Bone marrow (tissue), 2 donors: ENCODE results near the gene PRTFDC1.

ENCODE experiments used
- DNase-seq, 2 donors: peaks; one replicate each; lab custom pipeline; 2025; lab: John Stamatoyannopoulos, UW

Gene PRTFDC1

GRCh38 chr10:24843256-24843655 is 109.2 kb downstream of the PRTFDC1 start:
- DNase-seq, result no peak

GRCh38 chr10:24842856-24843255 is 109.5 kb downstream of the PRTFDC1 start:
- DNase-seq, result no peak

GRCh38 chr10:24841530-24841929 is 110.9 kb downstream of the PRTFDC1 start:
- no peak for DNase-seq

GRCh38 chr10:24840784-24841183 is 111.6 kb downstream of the PRTFDC1 start:
- DNase-seq, result no peak

DNA sequence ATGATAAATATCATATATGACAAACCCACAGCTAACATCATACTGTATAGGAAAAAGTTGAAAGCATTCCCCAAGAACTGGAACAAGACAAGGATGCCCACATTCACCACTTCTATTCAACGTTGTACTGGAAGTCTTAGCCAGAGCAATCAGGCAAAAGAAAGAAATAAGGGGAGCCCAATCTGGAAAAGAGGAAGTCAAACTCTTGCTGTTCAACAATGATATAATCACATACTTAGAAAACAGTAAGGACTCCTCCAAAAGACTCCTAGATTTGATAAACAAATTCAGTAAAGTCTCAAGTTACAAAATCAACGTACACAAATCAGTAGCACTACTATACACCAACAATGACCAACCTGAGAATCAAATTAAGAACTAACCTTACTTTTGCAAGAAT is 114.6 kb downstream of the PRTFDC1 start:
- peak in 1 of 2 donors; percentile 9 for DNase-seq

GRCh38 chr10:24834869-24835268 is 117.5 kb downstream of the PRTFDC1 start:
- DNase-seq, result no peak

DNA sequence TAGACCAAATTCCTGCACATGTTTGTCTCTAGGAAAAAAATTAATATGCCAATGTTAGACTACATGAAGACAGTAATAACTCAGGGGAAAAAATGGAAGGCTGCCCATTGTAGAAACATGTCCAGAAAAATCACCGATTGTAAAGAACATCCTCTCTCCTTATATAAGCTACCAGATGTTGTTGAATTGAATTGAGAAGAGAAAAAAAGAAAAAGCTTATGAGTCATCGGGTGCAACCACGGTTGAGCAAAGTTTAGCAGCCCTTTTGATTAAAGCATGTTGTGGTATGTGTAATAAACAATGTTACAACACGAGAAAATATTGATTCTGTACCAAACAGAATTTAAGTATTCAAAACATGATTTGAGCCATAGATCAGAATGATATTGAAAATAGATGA is 126.4 kb downstream of the PRTFDC1 start:
- peak in 1 of 2 donors; percentile 1 for DNase-seq

- no peak for DNase-seq
Measured at GRCh38 chr10:24825551-24825950, 126.9 kb downstream of the PRTFDC1 start.

- no peak for DNase-seq
Measured at GRCh38 chr10:24824536-24824935, 127.9 kb downstream of the PRTFDC1 start.

DNA sequence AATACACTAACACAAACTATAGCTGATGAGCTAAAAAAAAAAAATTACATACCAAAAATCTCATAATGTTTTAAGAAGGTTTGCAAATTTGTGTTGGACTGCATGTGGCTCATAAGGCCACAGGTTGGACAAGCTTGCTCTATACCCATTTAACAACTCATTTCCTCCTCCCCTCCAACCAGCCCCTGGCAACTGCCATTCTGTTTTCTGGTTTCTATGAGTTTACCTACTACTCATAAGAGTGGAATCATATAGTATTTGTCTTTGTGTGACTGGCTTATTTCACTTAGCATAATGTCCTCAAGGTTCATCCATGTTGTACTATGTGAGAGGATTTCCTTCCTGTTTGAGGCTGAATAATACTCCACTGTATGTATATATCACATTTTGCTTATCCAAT is 128.3 kb downstream of the PRTFDC1 start:
- DNase-seq, result no peak

DNA sequence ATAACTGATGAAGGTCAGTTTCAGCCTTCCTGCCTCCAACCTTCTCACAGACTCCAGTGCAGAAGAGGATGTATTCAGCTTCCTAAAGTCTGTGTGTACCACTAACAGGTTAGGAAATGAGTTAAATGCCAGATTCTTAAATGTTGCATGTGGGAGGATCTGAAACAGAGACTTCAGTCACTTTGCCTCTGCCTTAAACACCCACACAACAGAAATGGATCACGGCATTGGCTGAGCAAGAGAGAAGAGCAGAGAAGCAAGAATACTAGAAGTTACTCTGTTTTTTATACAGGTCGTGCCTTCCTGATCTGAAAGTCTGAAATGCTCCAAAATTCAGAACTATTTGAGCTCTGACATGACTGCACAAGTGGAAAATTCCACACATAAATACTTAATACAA is 129.8 kb downstream of the PRTFDC1 start:
- no peak for DNase-seq

GRCh38 chr10:24821986-24822385 is 130.4 kb downstream of the PRTFDC1 start:
- no peak for DNase-seq

GRCh38 chr10:24816868-24817396 is 135.5 kb downstream of the PRTFDC1 start:
- no peak for DNase-seq

- no peak for DNase-seq
Measured at GRCh38 chr10:24814568-24815313, 137.7 kb downstream of the PRTFDC1 start.

- DNase-seq, result no peak
Measured at GRCh38 chr10:24813856-24814255, 138.6 kb downstream of the PRTFDC1 start.

GRCh38 chr10:24806262-24806661 is 146.1 kb downstream of the PRTFDC1 start:
- no peak for DNase-seq

DNA sequence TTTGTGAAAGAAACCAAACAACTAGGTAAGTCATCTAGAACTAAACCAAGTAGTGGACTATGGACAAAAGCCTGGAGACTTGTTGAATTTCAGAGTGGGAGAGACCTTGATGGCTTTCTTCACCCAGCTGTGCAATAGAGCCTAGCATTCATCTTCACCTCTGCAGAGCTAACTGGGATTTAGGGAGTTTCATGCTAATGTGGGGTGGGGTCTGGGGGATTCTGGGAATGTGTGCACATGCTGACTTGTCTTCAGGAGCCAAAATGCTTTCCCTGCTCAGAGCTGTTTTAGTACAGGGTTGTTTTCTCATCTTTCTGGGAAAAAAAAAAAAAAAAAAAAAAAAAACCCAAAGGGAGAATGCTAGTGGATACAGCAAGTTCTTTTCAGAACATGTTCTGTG is 147.4 kb downstream of the PRTFDC1 start:
- no peak for DNase-seq

- no peak for DNase-seq
Measured at GRCh38 chr10:24804392-24804791, 148.0 kb downstream of the PRTFDC1 start.

GRCh38 chr10:24802378-24802777 is 150.0 kb downstream of the PRTFDC1 start:
- DNase-seq, result no peak

DNA sequence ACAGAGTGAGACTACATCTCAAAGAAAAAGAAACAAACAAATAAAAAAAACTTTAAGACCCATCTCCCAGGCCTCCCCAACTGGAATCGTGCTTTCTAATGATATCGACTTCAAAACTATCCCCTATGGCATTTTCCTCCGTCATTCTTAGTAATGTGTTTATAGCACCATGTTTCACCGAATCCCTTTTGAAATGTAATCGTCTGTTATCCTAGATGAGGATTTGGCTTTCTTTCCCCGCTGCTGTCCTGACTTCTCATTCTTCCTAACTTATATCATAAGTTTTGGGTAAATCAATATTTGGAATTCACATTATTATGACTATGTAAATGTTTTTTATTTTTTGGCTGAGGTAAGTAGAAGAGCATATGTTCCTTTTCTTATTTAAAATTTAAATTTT is 151.5 kb downstream of the PRTFDC1 start:
- no peak for DNase-seq
